Calu3 (cell line): ENCODE results near the gene PSD4. TPM values are rescaled to one million over a fixed set of nuclear protein-coding genes. Genes with fewer than 3 reads are reported as not detected.

ENCODE experiments used
- BruUV-seq: library from RNA; stranded (reverse); fragments of 400-500 nt; replicated peaks from 2 replicates; lab custom pipeline; 2021; lab: Mats Ljungman, UMichigan
- CTCF ChIA-PET: fragments of 300-600 bp; sonication (Branson Sonifier 250); formaldehyde crosslinking; loops from one replicate; lab custom pipeline; 2022; ENCODE audit warnings: antibody characterized with exemption; lab: Charles Lee
- DNase-seq: peaks from one replicate; pipeline ENCODE4 v3.0.0; 2022
- H3K27ac Mint-ChIP-seq: one replicate; pipeline ENCODE4 v1.8.0; 2022; ENCODE audit warnings: mixed read lengths; ENCODE audit not compliant: unreplicated experiment
- H3K27me3 Mint-ChIP-seq: one replicate; pipeline ENCODE4 v1.8.0; 2022; ENCODE audit warnings: mixed read lengths; ENCODE audit not compliant: unreplicated experiment
- H3K36me3 Mint-ChIP-seq: one replicate; pipeline ENCODE4 v1.8.0; 2022; ENCODE audit warnings: mild to moderate bottlenecking, moderate library complexity, mixed read lengths; ENCODE audit not compliant: insufficient read depth, unreplicated experiment
- H3K4me1 Mint-ChIP-seq: one replicate; pipeline ENCODE4 v1.8.0; 2022; ENCODE audit warnings: mild to moderate bottlenecking, low read depth, mixed read lengths; ENCODE audit not compliant: unreplicated experiment
- H3K4me3 Mint-ChIP-seq: one replicate; pipeline ENCODE4 v1.8.0; 2022; ENCODE audit warnings: mild to moderate bottlenecking, low read depth, moderate library complexity, mixed read lengths; ENCODE audit not compliant: unreplicated experiment
- H3K9me3 Mint-ChIP-seq: one replicate; pipeline ENCODE4 v1.8.0; 2022; ENCODE audit warnings: low read depth, mixed read lengths; ENCODE audit not compliant: unreplicated experiment
- CTCF ChIP-seq: fragments of 200-600 bp; IDR thresholded peaks from one replicate; pipeline ENCODE4 v1.8.0; 2022; ENCODE audit warnings: antibody characterized with exemption; ENCODE audit not compliant: unreplicated experiment
- intact Hi-C: fragments of 100-400 bp; cut with micrococcal nuclease; formaldehyde crosslinking; loops from one replicate; pipeline ENCODE4 v1.10.0; 2022; ENCODE audit not compliant: unreplicated experiment
- total RNA-seq: library from RNA; stranded (reverse); gene quantifications from 2 replicates; pipeline ENCODE4 v1.2.3, GENCODE V29; 2022

PSD4 gene
- total RNA-seq, 1 experiment from 2014 or later, result 58.7 TPM

DNA sequence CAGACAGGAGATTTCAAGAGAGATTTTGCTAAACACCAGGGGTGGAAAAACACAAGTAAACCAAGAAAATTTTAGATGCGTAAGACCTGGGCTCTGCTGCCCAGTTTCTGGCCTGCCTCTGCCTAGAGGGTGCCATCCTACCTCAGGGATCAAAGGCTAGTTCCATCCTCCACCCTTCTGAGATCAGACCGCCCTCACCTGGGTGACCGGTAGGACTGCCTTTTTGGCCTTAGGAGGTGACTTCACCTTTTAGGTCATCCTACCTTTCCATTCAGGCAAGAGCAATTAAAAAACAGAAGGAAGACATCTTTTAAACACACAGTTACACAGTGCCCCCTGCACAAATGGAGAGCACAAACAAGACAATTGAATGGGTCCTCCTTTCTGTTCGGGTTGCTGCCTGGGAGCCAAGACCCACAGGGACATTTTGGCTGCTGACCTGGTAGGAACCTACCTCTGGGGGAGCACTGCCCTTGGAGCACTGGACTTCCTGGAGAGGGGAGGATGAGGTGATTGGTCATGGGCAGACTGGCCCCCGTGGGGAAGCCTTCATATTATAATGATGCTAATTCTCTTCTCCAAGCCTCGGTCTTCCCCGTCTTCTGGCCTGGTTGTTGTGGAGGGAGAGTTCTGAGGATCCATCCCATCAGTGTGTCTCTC, 3.1 kb downstream of the PSD4 start:
- no peak for DNase-seq
- H3K4me1 Mint-ChIP-seq, result no peaks in the 10 kb centered on the region
- H3K36me3 Mint-ChIP-seq, result peaks cover under 1% of the 10 kb centered on the region
- intact Hi-C loops, result no loop called here
- no TSS peak for BruUV-seq
- CTCF ChIA-PET, result no interaction called here
- no peak overlapping the region for H3K27ac Mint-ChIP-seq
- no peak for TF ChIP-seq CTCF
- H3K4me3 Mint-ChIP-seq, result no peak overlapping the region
- H3K9me3 Mint-ChIP-seq, result no peaks in the 10 kb centered on the region
- H3K27me3 Mint-ChIP-seq, result no peaks in the 10 kb centered on the region

GRCh38 chr2:113178069-113178746, 4.4 kb downstream of the PSD4 start:
- TF ChIP-seq CTCF, result no peak
- Mint-ChIP-seq H3K36me3 (peaks cover 2% of the 10 kb centered on the region), H3K27ac (no peak overlapping the region), H3K4me1 (no peaks in the 10 kb centered on the region), H3K4me3 (no peak overlapping the region), H3K27me3 (no peaks in the 10 kb centered on the region), H3K9me3 (no peaks in the 10 kb centered on the region)
- DNase-seq, result no peak
- intact Hi-C loops, result no loop called here
- CTCF ChIA-PET, result no interaction called here
- BruUV-seq, result no TSS peak

GRCh38 chr2:113178891-113179290, 5.1 kb downstream of the PSD4 start:
- TF ChIP-seq CTCF, result no peak
- CTCF ChIA-PET, result no interaction called here
- H3K27me3 Mint-ChIP-seq, result no peaks in the 10 kb centered on the region

DNA sequence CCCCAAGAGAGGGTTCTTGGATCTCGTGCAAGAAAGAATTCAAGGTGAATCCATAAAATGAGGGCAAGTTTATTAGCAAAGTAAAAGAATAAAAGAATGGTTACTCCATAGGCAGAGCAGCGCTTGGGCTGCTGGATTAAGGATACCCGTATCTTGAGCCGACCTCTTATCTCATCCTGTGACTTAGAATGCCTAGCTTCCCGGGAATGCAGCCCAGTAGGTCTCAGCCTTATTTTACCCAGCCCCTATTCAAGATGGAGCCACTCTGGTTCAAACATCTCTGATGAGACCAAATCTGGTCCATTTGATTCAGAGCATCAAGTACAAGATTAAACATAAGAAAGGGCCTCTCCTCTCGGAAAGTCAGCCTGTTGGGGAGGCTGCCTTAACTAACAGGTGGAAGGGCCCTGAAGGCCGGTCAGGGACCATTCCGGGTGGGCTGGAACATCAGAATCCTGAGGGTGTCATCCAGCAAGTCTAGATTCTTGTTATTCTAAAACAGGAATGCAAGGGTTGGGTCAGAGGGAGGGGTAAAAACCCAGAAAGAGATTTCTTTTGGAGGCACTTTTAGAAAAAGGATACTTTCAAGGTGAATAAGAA, 5.8 kb downstream of the PSD4 start:
- no peak for TF ChIP-seq CTCF
- DNase-seq, result no peak
- no peaks in the 10 kb centered on the region for H3K27me3 Mint-ChIP-seq
- H3K4me1 Mint-ChIP-seq, result no peaks in the 10 kb centered on the region
- no TSS peak for BruUV-seq
- no peak overlapping the region for H3K4me3 Mint-ChIP-seq
- CTCF ChIA-PET, result interaction anchor here (1.1 to 1.9 kb wide), 3 partner anchors 21 to 99 kb away, joined by 5 to 6 read pairs (median 5); no protein-coding TSS in a partner anchor
- H3K36me3 Mint-ChIP-seq, result peaks cover 5% of the 10 kb centered on the region
- H3K9me3 Mint-ChIP-seq, result no peaks in the 10 kb centered on the region
- intact Hi-C loops, result no loop called here
- no peak overlapping the region for H3K27ac Mint-ChIP-seq

More at GRCh38 chr2:113178891-113179290, 5.1 kb downstream of the PSD4 start:
- no peaks in the 10 kb centered on the region for H3K9me3 Mint-ChIP-seq
- H3K27ac Mint-ChIP-seq, result no peak overlapping the region
- H3K4me3 Mint-ChIP-seq, result no peak overlapping the region
- H3K36me3 Mint-ChIP-seq, result peaks cover 5% of the 10 kb centered on the region
- no peak for DNase-seq
- no peaks in the 10 kb centered on the region for H3K4me1 Mint-ChIP-seq
- no TSS peak for BruUV-seq
- intact Hi-C loops, result no loop called here
